GM18511 (cell line): ENCODE data around the gene IGFL4.
"Not testable (repeated sequence)": the region's sequence is repeated elsewhere in the genome, so short reads cannot be mapped to it uniquely, and the experiment has no call there.

Experiments used
- ATAC-seq: cut with Tn5 transposase; IDR thresholded peaks from one replicate; pipeline ENCODE4 v1.9.1; 2021; ENCODE audit warnings: mild to moderate bottlenecking, moderate library complexity; ENCODE audit not compliant: unreplicated experiment

IGFL4 gene

GRCh38 chr19:46040952-46041500 is at the start of gene IGFL4:
Gene IGFL4 (minus strand): TSS chr19:46041002. CDS start chr19:46040962, 40 bp downstream.
- no peak for ATAC-seq

GRCh38 chr19:46090444-46090843 is 49.6 kb upstream of the IGFL4 start:
- ATAC-seq = no peak

GRCh38 chr19:46089432-46089831 is 48.6 kb upstream of the IGFL4 start:
- no peak for ATAC-seq

GRCh38 chr19:46088101-46088500 is 47.3 kb upstream of the IGFL4 start:
- no peak for ATAC-seq

- ATAC-seq = no peak
Measured at GRCh38 chr19:46085888-46086287, 45.1 kb upstream of the IGFL4 start.

- no peak for ATAC-seq
Measured at GRCh38 chr19:46082728-46083050, 41.9 kb upstream of the IGFL4 start.

- ATAC-seq = no peak
Measured at GRCh38 chr19:46081928-46082727, 41.3 kb upstream of the IGFL4 start.

GRCh38 chr19:46080561-46080960 is 39.8 kb upstream of the IGFL4 start:
- ATAC-seq = no peak

GRCh38 chr19:46079576-46079975 is 38.8 kb upstream of the IGFL4 start:
- no peak for ATAC-seq

- not testable (repeated sequence) for ATAC-seq
Measured at GRCh38 chr19:46078573-46079332, 38.0 kb upstream of the IGFL4 start.

- no peak for ATAC-seq
Measured at GRCh38 chr19:46077815-46078167, 37.0 kb upstream of the IGFL4 start.

GRCh38 chr19:46076951-46077814 is 36.4 kb upstream of the IGFL4 start:
- no peak for ATAC-seq

- no peak for ATAC-seq
Measured at GRCh38 chr19:46076031-46076880, 35.5 kb upstream of the IGFL4 start.

GRCh38 chr19:46073268-46073922 is 32.6 kb upstream of the IGFL4 start:
- no peak for ATAC-seq

- ATAC-seq = no peak
Measured at GRCh38 chr19:46069806-46070341, 29.1 kb upstream of the IGFL4 start.

- ATAC-seq = no peak
Measured at GRCh38 chr19:46068345-46069258, 27.8 kb upstream of the IGFL4 start.

GRCh38 chr19:46067691-46068090 is 26.9 kb upstream of the IGFL4 start:
- no peak for ATAC-seq

- no peak for ATAC-seq
Measured at GRCh38 chr19:46066471-46066870, 25.7 kb upstream of the IGFL4 start.
